ENCODE measurements around the gene CCDC17. TPM values are rescaled to one million over a fixed set of nuclear protein-coding genes. Genes with fewer than 3 reads are reported as not detected.

CCDC17 gene
- total RNA-seq, 1 donor from 2014 or later = 1.9 TPM

GRCh38 chr1:45621895-45622523 is 1.8 kb downstream of the CCDC17 start:
- no peak for TF ChIP-seq CTCF (conservative IDR thresholded peaks at IDR 0.05)

GRCh38 chr1:45621501-45621836 is 2.4 kb downstream of the CCDC17 start:
- H3K4me1 Mint-ChIP-seq = no peaks in the 10 kb centered on the region
- no peak for DNase-seq (ENCODE audit: low read depth, low spot score)
- H3K27ac Mint-ChIP-seq (ENCODE audit: unreplicated experiment) = no peak overlapping the region
- no peaks in the 10 kb centered on the region for H3K9me3 Mint-ChIP-seq
- TF ChIP-seq CTCF (conservative IDR thresholded peaks at IDR 0.05) = no peak
- peaks cover 8% of the 10 kb centered on the region for H3K27me3 Mint-ChIP-seq (ENCODE audit: low read depth)
- peaks cover 22% of the 10 kb centered on the region for H3K36me3 Mint-ChIP-seq (ENCODE audit: low read depth)
- peak overlapping the region; percentile 62 for H3K4me3 Mint-ChIP-seq

More at GRCh38 chr1:45621895-45622523, 1.8 kb downstream of the CCDC17 start:
- Mint-ChIP-seq H3K36me3 (ENCODE audit: low read depth) (peaks cover 23% of the 10 kb centered on the region), H3K9me3 (no peaks in the 10 kb centered on the region), H3K27ac (ENCODE audit: unreplicated experiment) (no peak overlapping the region), H3K27me3 (ENCODE audit: low read depth) (peaks cover 8% of the 10 kb centered on the region), H3K4me3 (peak overlapping the region; percentile 62), H3K4me1 (no peaks in the 10 kb centered on the region)
- no peak for DNase-seq (ENCODE audit: low read depth, low spot score)

GRCh38 chr1:45620588-45621500 is 3.0 kb downstream of the CCDC17 start:
- H3K9me3 Mint-ChIP-seq = no peaks in the 10 kb centered on the region
- peaks cover 28% of the 10 kb centered on the region for H3K36me3 Mint-ChIP-seq (ENCODE audit: low read depth)
- H3K27me3 Mint-ChIP-seq (ENCODE audit: low read depth) = peaks cover 8% of the 10 kb centered on the region
- TF ChIP-seq CTCF (conservative IDR thresholded peaks at IDR 0.05) = no peak
- H3K27ac Mint-ChIP-seq (ENCODE audit: unreplicated experiment) = peak overlapping the region; percentile 63
- H3K4me1 Mint-ChIP-seq = no peaks in the 10 kb centered on the region
- DNase-seq (ENCODE audit: low read depth, low spot score) = no peak
- peak overlapping the region; percentile 62 for H3K4me3 Mint-ChIP-seq

- peaks cover 8% of the 10 kb centered on the region for H3K27me3 Mint-ChIP-seq (ENCODE audit: low read depth)
- TF ChIP-seq CTCF (conservative IDR thresholded peaks at IDR 0.05) = no peak
- no peaks in the 10 kb centered on the region for H3K4me1 Mint-ChIP-seq
- no peak for DNase-seq (ENCODE audit: low read depth, low spot score)
- no peaks in the 10 kb centered on the region for H3K9me3 Mint-ChIP-seq
- H3K27ac Mint-ChIP-seq (ENCODE audit: unreplicated experiment) = peak overlapping the region; percentile 12
- peaks cover 32% of the 10 kb centered on the region for H3K36me3 Mint-ChIP-seq (ENCODE audit: low read depth)
- peak overlapping the region; percentile 15 for H3K4me3 Mint-ChIP-seq
These were observed 4.5 kb downstream of the CCDC17 start for GRCh38 chr1:45619149-45619921.

- H3K4me3 Mint-ChIP-seq = no peak overlapping the region
These were observed 6.2 kb downstream of the CCDC17 start for GRCh38 chr1:45617618-45618017.

More at GRCh38 chr1:45617618-45618017, 6.2 kb downstream of the CCDC17 start:
- no peak for TF ChIP-seq CTCF (conservative IDR thresholded peaks at IDR 0.05)
- DNase-seq (ENCODE audit: low read depth, low spot score) = no peak
- peaks cover 8% of the 10 kb centered on the region for H3K27me3 Mint-ChIP-seq (ENCODE audit: low read depth)
- no peak overlapping the region for H3K27ac Mint-ChIP-seq (ENCODE audit: unreplicated experiment)
- H3K36me3 Mint-ChIP-seq (ENCODE audit: low read depth) = peaks cover 26% of the 10 kb centered on the region
- no peaks in the 10 kb centered on the region for H3K4me1 Mint-ChIP-seq
- no peaks in the 10 kb centered on the region for H3K9me3 Mint-ChIP-seq
